H9 (cell line): ENCODE data around the gene GALNT17. TPM values are rescaled to one million over a fixed set of nuclear protein-coding genes. Genes with fewer than 3 reads are reported as not detected.

ENCODE experiments used
- DNase-seq: peaks from one replicate; pipeline ENCODE4 v3.0.0-alpha.2; 2017
- H2AFZ ChIP-seq: one replicate; pipeline ENCODE4 v1.6.1; 2013; ENCODE audit warnings: mild to moderate bottlenecking, low read length, control low read depth, moderate library complexity
- H2AK5ac ChIP-seq: 2 replicates; pipeline ENCODE4 v1.6.1; 2013; ENCODE audit warnings: low read length, control low read depth, mixed read lengths; ENCODE audit not compliant: insufficient read length
- H2BK120ac ChIP-seq: one replicate; pipeline ENCODE4 v1.6.1; 2013; ENCODE audit warnings: low read depth, mild to moderate bottlenecking, low read length, control low read depth, inconsistent platforms; ENCODE audit not compliant: poor library complexity, severe bottlenecking
- H2BK12ac ChIP-seq: 2 replicates; pipeline ENCODE4 v1.6.1; 2013; ENCODE audit warnings: low read length, control low read depth, mixed read lengths, low read depth; ENCODE audit not compliant: insufficient read length
- H2BK15ac ChIP-seq: 2 replicates; pipeline ENCODE4 v1.6.1; 2013; ENCODE audit warnings: low read depth, low read length, control low read depth
- H2BK20ac ChIP-seq: one replicate; pipeline ENCODE4 v1.6.1; 2013; ENCODE audit warnings: low read depth, mild to moderate bottlenecking, low read length, control low read depth, inconsistent platforms; ENCODE audit not compliant: poor library complexity, severe bottlenecking
- H2BK5ac ChIP-seq: 2 replicates; pipeline ENCODE4 v1.6.1; 2013; ENCODE audit warnings: low read length, control low read depth, mixed read lengths; ENCODE audit not compliant: insufficient read length
- H3K14ac ChIP-seq: 2 replicates; pipeline ENCODE4 v1.6.1; 2013; ENCODE audit warnings: low read length, control low read depth; ENCODE audit not compliant: insufficient read depth
- H3K18ac ChIP-seq: 2 replicates; pipeline ENCODE4 v1.6.1; 2013; ENCODE audit warnings: low read depth, mild to moderate bottlenecking, mixed read lengths, low read length, control low read depth; ENCODE audit not compliant: insufficient read length
- H3K23ac ChIP-seq: 2 replicates; pipeline ENCODE4 v1.6.1; 2013; ENCODE audit warnings: low read length, control low read depth, mixed read lengths, low read depth; ENCODE audit not compliant: insufficient read length
- H3K23me2 ChIP-seq: 2 replicates; pipeline ENCODE4 v1.6.1; 2013; ENCODE audit warnings: low read depth, mild to moderate bottlenecking, mixed read lengths, low read length, control low read depth; ENCODE audit not compliant: insufficient read length, poor library complexity, severe bottlenecking
- H3K27ac ChIP-seq: 2 replicates; pipeline ENCODE4 v1.5.1; 2013; ENCODE audit warnings: low read length, control low read depth, mixed read lengths, low read depth; ENCODE audit not compliant: insufficient read length
- H3K27me3 ChIP-seq: 2 replicates; pipeline ENCODE4 v1.6.1; 2013; ENCODE audit warnings: low read length, control low read depth, inconsistent platforms; ENCODE audit not compliant: insufficient read depth
- H3K4ac ChIP-seq: 2 replicates; pipeline ENCODE4 v1.6.1; 2013; ENCODE audit warnings: low read depth, mild to moderate bottlenecking, control low read depth, inconsistent platforms, low read length, moderate library complexity
- H3K4me1 ChIP-seq: 2 replicates; pipeline ENCODE4 v1.6.1; 2013; ENCODE audit warnings: low read length, control low read depth, inconsistent platforms; ENCODE audit not compliant: insufficient read depth
- H3K4me2 ChIP-seq: 2 replicates; pipeline ENCODE4 v1.6.1; 2013; ENCODE audit warnings: low read length, control low read depth, mixed read lengths; ENCODE audit not compliant: insufficient read length, insufficient read depth
- H3K56ac ChIP-seq: 2 replicates; pipeline ENCODE4 v1.6.1; 2013; ENCODE audit warnings: low read depth, mild to moderate bottlenecking, mixed read lengths, low read length, control low read depth; ENCODE audit not compliant: insufficient read length
- H3K79me1 ChIP-seq: 2 replicates; pipeline ENCODE4 v1.6.1; 2013; ENCODE audit warnings: low read depth, mild to moderate bottlenecking, moderate library complexity, low read length, control low read depth, inconsistent platforms; ENCODE audit not compliant: insufficient read depth, poor library complexity, severe bottlenecking
- H3K79me2 ChIP-seq: 2 replicates; pipeline ENCODE4 v1.6.1; 2013; ENCODE audit warnings: low read length, control low read depth, inconsistent platforms; ENCODE audit not compliant: insufficient read depth
- H3K9ac ChIP-seq: 2 replicates; pipeline ENCODE4 v1.6.1; 2013; ENCODE audit warnings: low read length, control low read depth, mixed read lengths; ENCODE audit not compliant: insufficient read length; ENCODE audit errors: extremely low read depth
- H3K9me3 ChIP-seq: one replicate; pipeline ENCODE4 v1.6.1; 2013; ENCODE audit warnings: low read depth, low read length, inconsistent platforms; ENCODE audit not compliant: control insufficient read depth
- H3T11ph ChIP-seq: one replicate; pipeline ENCODE4 v1.6.1; 2013; ENCODE audit warnings: mild to moderate bottlenecking, low read length, control low read depth, inconsistent platforms
- H4K20me1 ChIP-seq: one replicate; pipeline ENCODE4 v1.6.1; 2013; ENCODE audit not compliant: control insufficient read depth, insufficient read length, insufficient read depth
- H4K5ac ChIP-seq: 2 replicates; pipeline ENCODE4 v1.6.1; 2013; ENCODE audit warnings: low read depth, mild to moderate bottlenecking, mixed read lengths, low read length, control low read depth; ENCODE audit not compliant: insufficient read length
- H4K8ac ChIP-seq: replicated peaks from 2 replicates; pipeline ENCODE4 v1.6.1; 2013; ENCODE audit warnings: low read length, control low read depth, mixed read lengths, low read depth; ENCODE audit not compliant: insufficient read length
- H4K91ac ChIP-seq: 2 replicates; pipeline ENCODE4 v1.6.1; 2013; ENCODE audit warnings: low read depth, mild to moderate bottlenecking, moderate library complexity, mixed read lengths, low read length, control low read depth; ENCODE audit not compliant: insufficient read length
- H3K27ac Mint-ChIP-seq, 3 experiments: 2 replicates in 2 of 3; 3 replicates in 1 of 3; pipeline ENCODE4 v1.8.0; 2020 to 2021; ENCODE audit warnings: mixed read lengths in 3 of 3, mild to moderate bottlenecking in 1 of 3, moderate library complexity in 1 of 3
- H3K27me3 Mint-ChIP-seq: 2 replicates; pipeline ENCODE4 v1.8.0; 2021; ENCODE audit warnings: low read depth, mild to moderate bottlenecking, moderate library complexity, mixed read lengths
- H3K36me3 Mint-ChIP-seq, 3 experiments: 2 replicates in 2 of 3; 3 replicates in 1 of 3; pipeline ENCODE4 v1.8.0; 2020 to 2021; ENCODE audit warnings: low read depth in 3 of 3, mixed read lengths in 3 of 3; ENCODE audit not compliant: insufficient read depth in 1 of 3
- H3K4me1 Mint-ChIP-seq, 2 experiments: 2 replicates each; pipeline ENCODE4 v1.8.0; 2020; ENCODE audit warnings: mixed read lengths in 2 of 2
- H3K4me3 Mint-ChIP-seq, 2 experiments: 2 replicates in 1 of 2; 3 replicates in 1 of 2; pipeline ENCODE4 v1.8.0; 2020 to 2021; ENCODE audit warnings: mild to moderate bottlenecking in 2 of 2, mixed read lengths in 2 of 2, moderate library complexity in 1 of 2
- H3K9me3 Mint-ChIP-seq, 2 experiments: 2 replicates in 1 of 2; 3 replicates in 1 of 2; pipeline ENCODE4 v1.8.0; 2020; ENCODE audit warnings: mild to moderate bottlenecking in 2 of 2, mixed read lengths in 2 of 2, moderate library complexity in 1 of 2
- CTCF ChIP-seq: fragments of 200-600 bp; sonication (generic); conservative IDR thresholded peaks from 3 replicates; pipeline ENCODE4 v1.8.0; 2021; ENCODE audit warnings: antibody characterized with exemption, mild to moderate bottlenecking
- WGBS: extraction: QIAGEN DNeasy Blood & Tissue Kit; methylation state at CpG from one replicate; pipeline ENCODE4 v1.1.7; 2013; ENCODE audit warnings: missing lambda C conversion rate, low lambda C conversion rate, mixed read lengths; ENCODE audit not compliant: insufficient read length; ENCODE audit errors: extremely low coverage; 5-methylcytosine and 5-hydroxymethylcytosine counted together
- total RNA-seq: library from RNA; stranded (reverse); gene quantifications from 2 replicates; pipeline ENCODE4 v1.2.1, GENCODE V29; 2021

GALNT17 gene
- total RNA-seq, 1 experiment from 2014 or later = 43.2 TPM

GRCh38 chr7:71707041-71707440 is 575.1 kb downstream of the GALNT17 start:
- H4K91ac ChIP-seq = no peak overlapping the region
- no peaks in the 10 kb centered on the region for H3K79me1 ChIP-seq
- no peak overlapping the region for H3K14ac ChIP-seq
- H3K9me3 Mint-ChIP-seq = peaks cover 16 to 22% of the 10 kb centered on the region in 2 experiments
- no peaks in the 10 kb centered on the region for H3K4me1 ChIP-seq
- no peak for DNase-seq
- H3T11ph ChIP-seq = no peak overlapping the region
- no peak overlapping the region for H3K9ac ChIP-seq
- TF ChIP-seq CTCF = no peak
- no peaks in the 10 kb centered on the region for H4K20me1 ChIP-seq
- no peaks in the 10 kb centered on the region; the same call in 1 of the 2 replicates for H3K27me3 Mint-ChIP-seq
- H2BK15ac ChIP-seq = no peak overlapping the region
- H3K79me2 ChIP-seq = no peaks in the 10 kb centered on the region
- H3K4me2 ChIP-seq = no peak overlapping the region
- no peak overlapping the region for H2BK120ac ChIP-seq
- no peaks in the 10 kb centered on the region for H3K9me3 ChIP-seq
- WGBS = no CpG with 5 or more reads among the region's 2 CpGs
- H3K23me2 ChIP-seq = no peaks in the 10 kb centered on the region
- H2BK5ac ChIP-seq = no peak overlapping the region
- no peak overlapping the region for H3K56ac ChIP-seq
- no peak overlapping the region for H4K8ac ChIP-seq
- H3K23ac ChIP-seq = no peak overlapping the region
- H4K5ac ChIP-seq = no peak overlapping the region
- no peak overlapping the region for H3K18ac ChIP-seq
- no peak overlapping the region for H3K4ac ChIP-seq
- H2AFZ ChIP-seq = no peak overlapping the region
- no peak overlapping the region for H2BK20ac ChIP-seq
- no peak overlapping the region for H3K4me3 Mint-ChIP-seq
- peaks cover 31 to 48% (median 31%) of the 10 kb centered on the region in 3 experiments for H3K36me3 Mint-ChIP-seq
- H3K27me3 ChIP-seq = no peaks in the 10 kb centered on the region
- no peak overlapping the region for H2AK5ac ChIP-seq
- no peak overlapping the region for H3K27ac Mint-ChIP-seq
- peaks cover 0 to 7% of the 10 kb centered on the region in 2 experiments; a peak in 3 of 4 replicates for H3K4me1 Mint-ChIP-seq
- H3K27ac ChIP-seq = no peak overlapping the region
- no peak overlapping the region for H2BK12ac ChIP-seq
